IMR-90 (cell line): Measurements from ENCODE around the gene ZNF423. TPM values are rescaled to one million over a fixed set of nuclear protein-coding genes. Genes with fewer than 3 reads are reported as not detected.

Experiments used
- ATAC-seq: fragments of 200-7000 bp; cut with Tn5 transposase; 2 replicates; pipeline ENCODE4 v1.9.1; 2020; ENCODE audit warnings: low read depth, mild to moderate bottlenecking, moderate library complexity
- BruUV-seq: library from RNA; stranded (reverse); fragments of 400-500 nt; replicated peaks from 2 replicates; lab custom pipeline; 2021; lab: Mats Ljungman, UMichigan
- CTCF ChIA-PET: fragments of 300-600 bp; formaldehyde crosslinking; extraction: SDS; loops from one replicate; lab custom pipeline; 2021; ENCODE audit warnings: antibody characterized with exemption; lab: Yijun Ruan, JAX
- POLR2A ChIA-PET: fragments of 300-600 bp; sonication (Branson Sonifier 250); formaldehyde crosslinking; loops from one replicate; lab custom pipeline; 2022; ENCODE audit warnings: antibody characterized with exemption; ENCODE audit not compliant: unreplicated experiment; lab: Charles Lee
- DNase-seq: peaks from one replicate; pipeline ENCODE4 v3.0.0; 2013
- H2AFZ ChIP-seq: replicated peaks from 2 replicates; pipeline ENCODE3; 2013; ENCODE audit warnings: low read length, mild to moderate bottlenecking; ENCODE audit not compliant: poor library complexity
- H2AK5ac ChIP-seq: 2 replicates; pipeline ENCODE4 v1.6.1; 2013; ENCODE audit warnings: low read depth, low read length, inconsistent platforms
- H2AK9ac ChIP-seq: replicated peaks from 2 replicates; pipeline ENCODE3; 2013; ENCODE audit warnings: mild to moderate bottlenecking, low read depth, low read length, moderate library complexity; ENCODE audit not compliant: poor library complexity
- H2BK120ac ChIP-seq: 2 replicates; pipeline ENCODE4 v1.6.1; 2013; ENCODE audit warnings: low read depth, low read length, inconsistent platforms
- H2BK15ac ChIP-seq: 3 replicates; pipeline ENCODE4 v1.6.1; 2013; ENCODE audit warnings: low read depth, low read length, inconsistent platforms
- H2BK20ac ChIP-seq: 2 replicates; pipeline ENCODE4 v1.6.1; 2013; ENCODE audit warnings: low read depth, mild to moderate bottlenecking, inconsistent platforms, low read length, moderate library complexity
- H2BK5ac ChIP-seq: 2 replicates; pipeline ENCODE4 v1.6.1; 2013; ENCODE audit warnings: mild to moderate bottlenecking, low read depth, low read length, inconsistent platforms; ENCODE audit not compliant: poor library complexity, severe bottlenecking
- H3K14ac ChIP-seq: replicated peaks from 2 replicates; pipeline ENCODE4 v1.6.1; 2013; ENCODE audit warnings: low read depth, low read length, inconsistent platforms
- H3K18ac ChIP-seq: 2 replicates; pipeline ENCODE4 v1.6.1; 2013; ENCODE audit warnings: low read depth, low read length, control low read depth
- H3K23ac ChIP-seq: 2 replicates; pipeline ENCODE4 v1.6.1; 2013; ENCODE audit warnings: low read depth, low read length, inconsistent platforms
- H3K27ac ChIP-seq: 2 replicates; pipeline ENCODE4 v1.5.1; 2013; ENCODE audit warnings: mild to moderate bottlenecking, control low read depth, low read length; ENCODE audit not compliant: insufficient read depth
- H3K27me3 ChIP-seq: 2 replicates; pipeline ENCODE4 v1.6.1; 2013; ENCODE audit warnings: low read length; ENCODE audit not compliant: control insufficient read depth, insufficient read depth
- H3K36me3 ChIP-seq: 2 replicates; pipeline ENCODE4 v1.6.1; 2013; ENCODE audit warnings: low read length, mixed read lengths; ENCODE audit not compliant: control insufficient read depth, insufficient read depth
- H3K4ac ChIP-seq: 2 replicates; pipeline ENCODE4 v1.6.1; 2013; ENCODE audit warnings: low read depth, low read length, inconsistent platforms
- H3K4me1 ChIP-seq: 2 replicates; pipeline ENCODE4 v1.6.1; 2013; ENCODE audit warnings: low read length, mixed read lengths; ENCODE audit not compliant: control insufficient read depth, insufficient read depth
- H3K4me2 ChIP-seq: 2 replicates; pipeline ENCODE4 v1.6.1; 2013; ENCODE audit warnings: low read depth, mild to moderate bottlenecking, control low read depth, low read length, moderate library complexity
- H3K4me3 ChIP-seq: 2 replicates; pipeline ENCODE4 v1.5.1; 2013; ENCODE audit warnings: low read depth, mild to moderate bottlenecking, control low read depth, low read length, moderate library complexity; ENCODE audit not compliant: insufficient read depth
- H3K56ac ChIP-seq: 2 replicates; pipeline ENCODE4 v1.6.1; 2013; ENCODE audit warnings: low read length, inconsistent platforms; ENCODE audit not compliant: insufficient read depth; ENCODE audit errors: extremely low read depth
- H3K79me1 ChIP-seq, 2 experiments: 2 replicates each; pipeline ENCODE4 v1.6.1; 2013; ENCODE audit warnings: low read length in 2 of 2, inconsistent platforms in 1 of 2, low read depth in 1 of 2
- H3K9ac ChIP-seq: 2 replicates; pipeline ENCODE4 v1.6.1; 2013; ENCODE audit warnings: low read depth, low read length, control low read depth
- H3K9me1 ChIP-seq: 2 replicates; pipeline ENCODE4 v1.6.1; 2013; ENCODE audit warnings: low read length, inconsistent platforms; ENCODE audit not compliant: insufficient read depth
- H3K9me3 ChIP-seq: 2 replicates; pipeline ENCODE4 v1.6.1; 2013; ENCODE audit warnings: low read length; ENCODE audit not compliant: control insufficient read depth, insufficient read depth
- H4K20me1 ChIP-seq: 2 replicates; pipeline ENCODE4 v1.6.1; 2013; ENCODE audit warnings: low read length, inconsistent platforms; ENCODE audit not compliant: insufficient read depth
- H4K5ac ChIP-seq: 2 replicates; pipeline ENCODE4 v1.6.1; 2013; ENCODE audit warnings: mild to moderate bottlenecking, low read depth, low read length, control low read depth
- H4K8ac ChIP-seq, 2 experiments: 2 replicates each; pipeline ENCODE4 v1.6.1; 2013; ENCODE audit warnings: low read depth in 2 of 2, low read length in 2 of 2, control low read depth in 1 of 2, inconsistent platforms in 1 of 2
- H4K91ac ChIP-seq: 2 replicates; pipeline ENCODE4 v1.6.1; 2013; ENCODE audit warnings: low read depth, low read length, inconsistent platforms; ENCODE audit not compliant: insufficient read depth
- CTCF ChIP-seq: conservative IDR thresholded peaks from 2 replicates; pipeline ENCODE4 v1.5.1; 2012; ENCODE audit warnings: mild to moderate bottlenecking, low read depth, low read length, improper control_type of control experiment
- MXI1 ChIP-seq: IDR thresholded peaks from 2 replicates; pipeline ENCODE4 v1.6.1; 2012; ENCODE audit warnings: low read depth, mild to moderate bottlenecking, low read length, moderate library complexity, borderline replicate concordance
- NFE2L2 ChIP-seq: fragments of 150-350 bp; IDR thresholded peaks from 2 replicates; pipeline ENCODE4 v1.6.1; 2016; ENCODE audit warnings: low read depth, mild to moderate bottlenecking, low read length
- POLR2A ChIP-seq: IDR thresholded peaks from 2 replicates; pipeline ENCODE4 v1.6.1; 2012; ENCODE audit warnings: mild to moderate bottlenecking, low read depth, low read length
- WGBS, 2 experiments: methylation state at CpG; one replicate each; pipeline versions ENCODE4 v1.1.5 to v1.1.7; 2013; ENCODE audit warnings: missing lambda C conversion rate in 2 of 2; ENCODE audit not compliant: insufficient read length in 1 of 2; ENCODE audit errors: extremely low coverage in 2 of 2; 5-methylcytosine and 5-hydroxymethylcytosine counted together
- dilution Hi-C: fragments of 300-500 bp; cut with HindIII; formaldehyde crosslinking; loops from one replicate; pipeline ENCODE4 v1.14.3; 2018; ENCODE audit warnings: low sequenced_read_pairs; ENCODE audit not compliant: unreplicated experiment
- in situ Hi-C: fragments of 300-500 bp; cut with MboI; formaldehyde crosslinking; loops from 3 replicates; pipeline ENCODE4 v1.14.3; 2019; ENCODE audit warnings: low sequenced_read_pairs, inconsistent platforms, mixed read lengths
- intact Hi-C: fragments of 100-400 bp; cut with micrococcal nuclease; formaldehyde crosslinking; loops from 2 replicates; pipeline ENCODE4 v1.10.0; 2022
- polyA plus RNA-seq, 3 experiments: library from polyadenylated mRNA; depleted of rRNA; stranded (reverse); fragments of >200 nt; gene quantifications; 2 replicates each; pipeline ENCODE4 v1.2.3, GENCODE V29; 2012; ENCODE audit warnings: low replicate concordance in 1 of 3
- total RNA-seq: library from RNA; depleted of rRNA; stranded (reverse); fragments of >200 nt; gene quantifications from 2 replicates; pipeline ENCODE4 v1.2.3, GENCODE V29; 2012

The ZNF423 gene
- total and polyA plus RNA-seq, 2 of the 4 experiments (the other 2 are of a cell fraction), result under 0.01 to 0.10 TPM

- H3K36me3 ChIP-seq, result no peaks in the 10 kb centered on the region
Measured at GRCh38 chr16:49740256-49740655, 115.7 kb downstream of the ZNF423 start.

More at GRCh38 chr16:49740256-49740655, 115.7 kb downstream of the ZNF423 start:
- ChIA-PET POLR2A (no interaction called here), CTCF (no interaction called here)
- no peaks in the 10 kb centered on the region for H3K9me3 ChIP-seq
- ATAC-seq (no peak), DNase-seq (no peak)
- H3K18ac ChIP-seq, result no peak overlapping the region
- H3K23ac ChIP-seq, result no peak overlapping the region
- BruUV-seq, result no TSS peak
- H4K8ac ChIP-seq, result no peak overlapping the region
- TF ChIP-seq POLR2A, result no peak
- no peak for TF ChIP-seq MXI1
- TF ChIP-seq NFE2L2, result no peak
- TF ChIP-seq CTCF, result no peak
- H2BK15ac ChIP-seq, result no peak overlapping the region
- no CpG with 5 or more reads among the region's 7 CpGs for WGBS, 2 experiments
- peaks cover 7% of the 10 kb centered on the region; the same call in 1 of the 2 replicates for H3K27me3 ChIP-seq
- H3K9ac ChIP-seq, result no peak overlapping the region
- H3K4me2 ChIP-seq, result no peak overlapping the region
- H3K4me1 ChIP-seq, result no peaks in the 10 kb centered on the region
- no peak overlapping the region for H3K14ac ChIP-seq
- H3K79me1 ChIP-seq, result no peaks in the 10 kb centered on the region
- H2BK120ac ChIP-seq, result no peak overlapping the region
- H3K4ac ChIP-seq, result no peak overlapping the region
- no peak overlapping the region for H2BK5ac ChIP-seq
- dilution Hi-C loops (no loop called here), intact Hi-C loops (no loop called here), in situ Hi-C loops (no loop called here)
- no peak overlapping the region for H3K27ac ChIP-seq
- H4K20me1 ChIP-seq, result no peaks in the 10 kb centered on the region
- no peak overlapping the region for H2AK5ac ChIP-seq
- no peak overlapping the region for H4K5ac ChIP-seq
- H3K56ac ChIP-seq, result no peak overlapping the region
- no peak overlapping the region for H4K91ac ChIP-seq
- no peak overlapping the region for H2AFZ ChIP-seq
- no peak overlapping the region for H2AK9ac ChIP-seq
- no peak overlapping the region for H2BK20ac ChIP-seq
- H3K4me3 ChIP-seq, result no peak overlapping the region
- no peaks in the 10 kb centered on the region for H3K9me1 ChIP-seq
